Thyroid gland (tissue), 4 donors: ENCODE data around the gene SIPA1.

ENCODE experiments used
- CTCF ChIP-seq, 6 experiments: fragments of 200-600 bp in 3 of 6; fragments of 450-650 bp in 3 of 6; sonication (generic) in 3 of 6; IDR thresholded peaks; one replicate each; pipeline ENCODE4 v1.5.1; 2016 to 2019; ENCODE audit warnings: antibody characterized with exemption in 6 of 6, mild to moderate bottlenecking in 2 of 6, inconsistent platforms in 1 of 6, moderate library complexity in 1 of 6
- POLR2A ChIP-seq, 2 donors: fragments of 450-650 bp; IDR thresholded peaks; one replicate each; pipeline ENCODE4 v1.6.1; 2017; ENCODE audit warnings: antibody characterized with exemption in 2 of 2, mild to moderate bottlenecking in 2 of 2, moderate library complexity in 1 of 2

GRCh38 chr11:65654375-65655349 is 16.8 kb downstream of the SIPA1 start:
- TF ChIP-seq CTCF (IDR thresholded peaks at IDR 0.05) (no peak), POLR2A (IDR thresholded peaks at IDR 0.05) (no peak)
